Mucosa of descending colon (tissue), 3 donors: Measurements from ENCODE around the gene FBXL7. TPM values are rescaled to one million over a fixed set of nuclear protein-coding genes. Genes with fewer than 3 reads are reported as not detected.

Source experiments
- ATAC-seq: fragments of 200-7000 bp; cut with Tn5 transposase; one replicate; pipeline ENCODE4 v1.9.1; 2020; ENCODE audit warnings: mild to moderate bottlenecking, moderate library complexity
- DNase-seq, 3 donors: peaks; one replicate each; pipeline ENCODE4 v3.0.0-alpha.2; 2020
- H3K36me3 ChIP-seq: fragments of 200-600 bp; one replicate; pipeline ENCODE4 v1.8.0; 2021; ENCODE audit warnings: low read depth, mild to moderate bottlenecking
- H3K4me1 ChIP-seq: fragments of 200-600 bp; one replicate; pipeline ENCODE4 v1.8.0; 2021; ENCODE audit warnings: low read depth, mild to moderate bottlenecking
- H3K4me3 ChIP-seq: fragments of 200-600 bp; one replicate; pipeline ENCODE4 v1.8.0; 2021; ENCODE audit warnings: mild to moderate bottlenecking
- H3K9me3 ChIP-seq: fragments of 200-600 bp; one replicate; pipeline ENCODE4 v1.8.0; 2021; ENCODE audit warnings: mild to moderate bottlenecking
- intact Hi-C, 2 donors: fragments of 100-400 bp; cut with DNase I in 1 of 2; cut with micrococcal nuclease in 1 of 2; formaldehyde crosslinking; loops; one replicate each; pipeline versions ENCODE4 v1.11.0 to v1.11.1; 2022; cut with DNase I, micrococcal nuclease
- total RNA-seq, 3 donors: library from RNA; stranded (reverse); fragmentation: NEBNext Ultra II Directional in 2 of 3; extraction: Animal tissue kit (Norgen Biotek cat#: 25700) in 2 of 3; gene quantifications; one replicate each; pipeline versions ENCODE4 v1.2.1 to v1.2.4, GENCODE V29; 2021 to 2023
- TF ChIP-seq, protein P1 (sequence below): fragments of 200-600 bp; IDR thresholded peaks from one replicate; pipeline ENCODE4 v1.8.0; 2022; ENCODE audit warnings: antibody characterized with exemption, mild to moderate bottlenecking
- donor health status: DM: no; HTN: no; CAD: no; lungs with moderate emphysema.
- donor health status: DM: no; HTN: no; CAD: no.
- donor health status: DM: no; HTN: yes; CAD: no.

Gene FBXL7
- total RNA-seq, 3 donors from 2014 or later: 1.6 to 21.4 (median 3.4) TPM

DNA sequence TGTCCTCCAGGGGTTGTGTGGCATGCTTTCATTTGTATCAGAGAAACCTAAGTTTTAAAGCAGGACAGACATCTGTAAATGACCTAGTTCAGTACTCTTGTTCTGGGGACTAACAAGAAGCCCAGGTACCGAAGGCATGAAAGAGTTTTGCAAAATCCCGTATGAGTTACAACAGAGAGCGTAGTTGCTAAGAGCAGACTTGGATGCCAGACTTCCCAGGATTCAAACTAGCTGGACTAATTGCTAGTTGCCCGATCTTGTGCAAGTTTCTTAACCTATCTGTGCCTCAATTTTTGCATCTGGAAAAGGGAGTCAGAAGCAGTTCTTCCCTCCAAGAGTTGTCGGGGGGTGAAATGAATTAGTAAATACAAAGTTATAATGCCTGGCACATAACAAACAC, 20.9 kb downstream of the FBXL7 start:
- Histone ChIP-seq H3K36me3 (no peaks in the 10 kb centered on the region), H3K4me3 (no peak overlapping the region), H3K4me1 (no peaks in the 10 kb centered on the region), H3K9me3 (no peaks in the 10 kb centered on the region)
- intact Hi-C loops: no loop called here
- DNase-seq (no peak), ATAC-seq (no peak)
- TF ChIP-seq, protein P1, sequence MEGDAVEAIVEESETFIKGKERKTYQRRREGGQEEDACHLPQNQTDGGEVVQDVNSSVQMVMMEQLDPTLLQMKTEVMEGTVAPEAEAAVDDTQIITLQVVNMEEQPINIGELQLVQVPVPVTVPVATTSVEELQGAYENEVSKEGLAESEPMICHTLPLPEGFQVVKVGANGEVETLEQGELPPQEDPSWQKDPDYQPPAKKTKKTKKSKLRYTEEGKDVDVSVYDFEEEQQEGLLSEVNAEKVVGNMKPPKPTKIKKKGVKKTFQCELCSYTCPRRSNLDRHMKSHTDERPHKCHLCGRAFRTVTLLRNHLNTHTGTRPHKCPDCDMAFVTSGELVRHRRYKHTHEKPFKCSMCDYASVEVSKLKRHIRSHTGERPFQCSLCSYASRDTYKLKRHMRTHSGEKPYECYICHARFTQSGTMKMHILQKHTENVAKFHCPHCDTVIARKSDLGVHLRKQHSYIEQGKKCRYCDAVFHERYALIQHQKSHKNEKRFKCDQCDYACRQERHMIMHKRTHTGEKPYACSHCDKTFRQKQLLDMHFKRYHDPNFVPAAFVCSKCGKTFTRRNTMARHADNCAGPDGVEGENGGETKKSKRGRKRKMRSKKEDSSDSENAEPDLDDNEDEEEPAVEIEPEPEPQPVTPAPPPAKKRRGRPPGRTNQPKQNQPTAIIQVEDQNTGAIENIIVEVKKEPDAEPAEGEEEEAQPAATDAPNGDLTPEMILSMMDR: no peak

DNA sequence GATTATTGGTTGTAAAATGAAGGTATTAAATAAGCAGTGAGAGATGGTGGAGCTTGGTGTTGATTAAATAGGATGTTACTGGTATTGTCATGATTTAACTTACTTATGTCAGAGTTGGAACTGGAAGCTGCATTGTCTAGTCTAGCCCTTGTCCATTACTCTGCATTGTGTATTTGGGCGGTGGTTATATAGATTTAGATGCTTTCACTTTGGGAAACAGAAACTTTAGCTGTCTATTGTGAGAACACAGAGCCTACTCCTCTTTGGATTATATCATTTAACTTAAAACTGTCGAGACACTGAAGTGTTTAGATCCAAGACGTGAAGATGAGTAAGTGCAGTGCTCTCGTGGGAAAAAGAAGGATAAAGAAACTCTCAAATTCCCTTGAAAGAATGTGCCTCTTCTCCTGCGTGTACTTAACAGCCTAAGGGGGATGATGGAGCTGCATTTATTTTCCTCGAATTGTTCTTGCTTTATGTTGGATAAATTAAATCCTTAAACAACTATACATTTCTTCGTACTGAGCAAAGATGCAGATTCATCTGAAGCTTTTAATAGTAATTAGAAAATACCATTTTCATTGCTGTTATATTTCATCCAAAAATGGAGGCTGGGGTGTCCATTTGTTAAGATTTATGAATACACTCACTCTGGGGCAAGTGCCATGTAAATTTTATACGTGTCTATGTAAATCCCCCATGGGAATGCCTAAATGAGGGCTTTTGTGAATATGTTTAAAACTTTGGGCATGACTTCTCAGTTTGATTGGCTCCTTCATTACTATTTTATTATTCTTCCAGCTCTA, 21.6 kb downstream of the FBXL7 start:
- intact Hi-C loops: no loop called here
- Histone ChIP-seq H3K9me3 (no peaks in the 10 kb centered on the region), H3K4me3 (no peak overlapping the region), H3K4me1 (no peaks in the 10 kb centered on the region), H3K36me3 (no peaks in the 10 kb centered on the region)
- TF ChIP-seq, protein P1: no peak
- ATAC-seq (no peak), DNase-seq (no peak)

DNA sequence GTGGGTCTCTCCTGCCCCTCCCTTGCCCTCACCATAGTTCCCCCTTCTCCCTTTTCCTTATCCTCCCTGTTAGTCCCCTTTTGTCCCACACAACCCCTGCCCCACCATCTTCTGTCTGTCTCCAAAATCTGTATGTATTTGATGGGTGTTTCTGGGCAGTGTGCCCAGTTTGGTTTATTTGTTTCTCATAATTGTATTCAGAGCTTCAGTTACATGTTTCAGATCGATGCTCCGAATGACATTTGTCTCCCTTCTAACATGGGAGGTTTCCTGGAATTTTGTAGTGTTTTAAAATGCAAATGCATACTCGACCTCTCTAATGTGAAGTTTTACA, 22.2 kb downstream of the FBXL7 start:
- TF ChIP-seq, protein P1: no peak
- Histone ChIP-seq H3K9me3 (no peaks in the 10 kb centered on the region), H3K4me1 (no peaks in the 10 kb centered on the region), H3K36me3 (no peaks in the 10 kb centered on the region), H3K4me3 (no peak overlapping the region)
- DNase-seq: no peak
- intact Hi-C loops: no loop called here
- no peak for ATAC-seq

DNA sequence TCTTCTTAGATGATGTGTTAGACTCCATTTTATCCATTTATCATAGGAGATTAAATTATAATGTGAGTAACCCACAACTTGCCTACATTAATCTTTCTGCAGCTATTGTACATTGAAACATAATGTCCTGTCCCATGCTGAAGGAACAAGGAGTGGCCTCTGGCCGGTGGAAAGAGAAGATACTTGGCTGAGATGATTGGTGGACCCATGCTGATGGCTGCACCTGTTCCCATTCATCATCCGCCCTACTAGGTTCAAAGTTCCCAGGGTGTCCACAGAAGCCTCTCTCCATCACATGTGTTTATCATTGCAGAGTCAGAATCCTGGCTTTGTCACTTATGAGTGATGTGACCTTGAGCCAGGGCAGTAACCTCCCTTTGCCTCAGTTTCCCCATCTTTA, 24.7 kb downstream of the FBXL7 start:
- no peak overlapping the region for H3K4me3 ChIP-seq
- H3K4me1 ChIP-seq: no peaks in the 10 kb centered on the region
- TF ChIP-seq, protein P1: no peak
- H3K9me3 ChIP-seq: no peaks in the 10 kb centered on the region
- intact Hi-C loops: no loop called here
- H3K36me3 ChIP-seq: no peaks in the 10 kb centered on the region
- no peak for ATAC-seq
- no peak for DNase-seq

DNA sequence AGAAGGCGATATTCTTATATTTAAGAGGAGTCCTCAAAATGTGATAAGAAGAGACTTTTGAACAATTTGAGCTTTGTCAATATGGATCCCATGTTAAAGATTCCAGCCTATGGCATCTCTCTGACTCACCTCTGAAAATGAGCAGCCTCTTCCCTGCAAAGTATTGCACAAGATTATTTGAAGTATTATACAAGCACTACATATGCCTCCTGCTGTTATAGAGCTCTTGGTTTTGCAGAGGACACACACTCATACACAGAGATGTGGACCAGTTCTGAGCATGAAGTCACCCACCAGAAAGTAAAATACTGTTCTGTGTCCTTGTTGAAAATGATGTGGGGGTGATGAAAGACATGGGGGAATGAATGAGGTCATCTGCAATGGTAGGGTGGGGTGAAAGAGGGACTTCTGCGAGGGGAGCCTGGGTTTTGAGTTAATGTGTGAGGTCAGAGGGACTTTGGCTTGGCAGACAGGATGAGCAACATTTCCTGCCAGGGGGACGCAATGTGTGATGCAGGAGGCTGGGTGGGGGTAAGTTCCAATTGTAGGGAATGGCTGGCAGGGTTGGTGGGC, 25.8 kb downstream of the FBXL7 start:
- H3K9me3 ChIP-seq: no peaks in the 10 kb centered on the region
- ATAC-seq (no peak), DNase-seq (no peak)
- H3K4me1 ChIP-seq: no peaks in the 10 kb centered on the region
- intact Hi-C loops: no loop called here
- no peaks in the 10 kb centered on the region for H3K36me3 ChIP-seq
- H3K4me3 ChIP-seq: no peak overlapping the region
- TF ChIP-seq, protein P1: no peak
